Hindlimb muscle (tissue), 1 donor: Measurements from ENCODE around the gene DHRS12. TPM values are rescaled to one million over a fixed set of nuclear protein-coding genes. Genes with fewer than 3 reads are reported as not detected.

Source experiments
- DNase-seq: peaks from one replicate; pipeline ENCODE4 v3.0.0-alpha.2; 2013
- polyA plus RNA-seq: library from polyadenylated mRNA; unstranded; fragments of 120-200 nt; gene quantifications from one replicate; pipeline ENCODE4 v1.2.1, GENCODE V29; 2013; ENCODE audit not compliant: insufficient read length

The DHRS12 gene
- polyA plus RNA-seq, 1 donor, result 14.9 TPM

DNA sequence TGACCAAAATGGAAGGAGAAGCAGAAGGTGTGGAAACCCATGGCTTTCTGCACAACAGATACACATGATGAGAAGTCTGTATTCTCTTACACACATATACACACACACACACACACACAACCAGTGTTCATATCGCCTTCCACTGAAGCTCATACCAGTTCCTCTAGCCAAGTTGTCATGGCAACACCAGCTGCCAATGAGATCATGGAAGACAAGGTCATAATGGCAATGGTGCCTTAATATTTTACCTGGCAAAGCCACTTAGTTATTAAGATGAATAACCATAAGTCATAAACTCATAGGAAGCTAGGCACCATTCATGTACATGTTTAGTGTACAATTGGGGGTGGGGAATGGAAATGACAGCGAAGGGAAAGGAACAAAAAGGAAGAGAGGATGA lies 2.6 kb upstream of the DHRS12 start:
- DNase-seq, result no peak

DNA sequence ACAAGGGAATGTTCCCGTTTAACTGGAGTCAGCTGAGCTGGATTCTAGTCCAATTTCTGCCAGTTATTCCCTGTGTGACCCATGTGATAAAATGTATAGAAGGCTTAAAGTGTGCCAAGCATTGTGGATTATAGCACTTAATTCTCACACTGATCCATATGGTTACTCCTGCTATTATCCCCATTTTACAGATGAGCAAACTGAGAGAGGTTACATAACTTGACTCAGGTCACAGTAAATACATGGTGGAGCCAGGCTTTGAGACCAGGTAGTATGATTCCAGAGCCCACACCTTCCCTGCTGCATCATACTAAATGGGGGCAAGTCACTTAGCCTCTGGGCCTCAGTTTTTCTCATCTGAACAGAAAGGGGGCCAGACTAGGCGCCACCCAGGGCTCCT lies 2.0 kb upstream of the DHRS12 start:
- DNase-seq, result no peak

DNA sequence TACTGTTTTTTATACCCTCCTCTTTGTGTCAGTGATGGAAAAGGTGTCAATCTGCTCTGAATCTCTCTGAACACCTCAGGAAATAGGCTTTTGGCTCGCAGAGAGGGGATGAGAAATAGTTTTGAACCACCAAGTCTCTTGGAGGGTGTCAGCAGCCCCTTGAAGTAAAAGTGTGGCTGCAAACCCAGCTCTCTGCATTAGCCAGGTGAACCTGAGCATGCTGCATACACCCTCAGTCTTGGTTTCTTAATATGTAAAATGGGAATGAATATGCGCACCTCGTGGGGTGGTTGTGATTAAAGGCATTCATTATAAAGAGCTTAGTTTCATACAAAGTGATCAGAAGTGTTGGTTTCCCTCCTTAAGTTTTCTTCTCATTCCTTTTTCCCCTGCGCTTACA lies 1.4 kb upstream of the DHRS12 start:
- no peak for DNase-seq

DNA sequence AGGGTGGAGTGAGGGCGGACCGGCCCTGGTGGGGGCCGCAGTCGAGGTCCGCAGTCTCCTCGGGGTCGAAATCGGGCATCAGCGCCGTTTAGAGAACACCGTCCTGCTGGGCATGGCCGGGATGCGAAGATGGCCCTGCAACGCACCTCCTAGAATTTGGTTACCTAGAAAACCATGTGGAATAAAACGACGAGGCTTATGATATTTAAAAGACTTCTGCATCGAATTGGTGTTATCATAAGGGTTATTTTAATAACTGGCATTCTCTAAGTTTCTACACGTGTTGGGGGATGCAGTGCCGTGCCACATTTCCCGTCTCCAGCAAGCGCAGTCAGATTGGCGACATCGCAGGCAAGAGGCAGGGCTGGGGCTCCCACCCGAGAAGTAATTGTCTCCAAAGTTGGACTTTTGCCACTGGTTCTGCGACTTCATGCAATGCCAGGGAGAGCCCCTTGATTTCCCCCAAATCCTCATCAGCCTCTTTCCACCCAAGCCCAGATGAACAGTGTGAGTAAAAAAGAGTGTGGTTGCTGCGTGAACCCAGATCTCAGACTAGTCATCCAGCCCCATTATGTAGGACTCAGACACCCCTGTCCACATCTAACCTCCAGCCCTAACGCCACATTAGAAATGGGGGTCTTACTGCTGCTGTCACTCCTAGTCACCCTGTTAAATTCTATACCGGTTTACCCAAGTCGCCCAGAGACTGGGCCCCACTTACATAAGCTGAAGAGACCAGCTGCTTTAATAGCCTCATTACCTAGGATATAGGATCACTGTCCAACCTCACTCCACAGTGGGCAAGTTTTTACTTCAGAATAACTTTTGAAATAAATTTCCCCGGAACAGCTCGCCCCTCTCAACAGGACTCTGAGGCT lies 571 bp upstream of the DHRS12 start:
- peak; percentile 46 for DNase-seq

DNA sequence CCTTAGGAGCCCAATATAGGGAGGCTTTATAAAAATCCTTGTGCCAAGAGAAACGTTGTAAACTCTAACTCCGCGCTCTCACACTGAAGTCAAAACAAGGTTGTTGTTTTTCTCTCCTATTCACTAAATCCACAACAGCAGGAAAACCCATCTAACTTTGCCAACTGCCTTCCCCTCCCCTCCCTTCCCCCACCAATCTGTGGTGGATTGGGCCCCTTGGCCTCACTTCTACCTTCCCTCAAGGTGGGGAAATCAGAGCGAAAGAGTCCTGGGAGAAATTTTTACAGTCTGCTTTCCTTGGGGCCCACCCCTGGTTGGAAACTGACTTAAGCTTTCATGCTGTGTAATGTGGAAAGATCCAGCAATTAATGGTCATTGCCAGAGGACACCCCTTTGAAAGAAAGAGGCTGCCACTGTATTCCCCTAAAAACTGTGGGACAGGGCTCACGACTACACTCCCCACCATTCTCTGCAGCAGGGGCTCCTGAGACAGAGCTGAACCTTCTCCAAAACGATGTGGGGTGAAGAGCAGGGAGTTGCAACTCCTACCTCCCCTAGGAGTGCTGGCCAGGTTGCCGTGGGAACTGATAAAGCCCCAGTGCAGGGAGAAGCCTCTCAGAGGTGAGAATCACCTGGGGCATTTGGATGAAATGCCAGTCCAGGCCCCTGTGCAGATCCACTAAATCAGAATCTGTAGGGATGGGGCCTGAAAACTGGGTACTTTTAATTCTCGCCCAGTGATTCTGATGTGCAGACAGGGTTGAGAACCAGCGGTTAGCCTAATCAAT lies 1.1 kb downstream of the DHRS12 start:
- no peak for DNase-seq

DNA sequence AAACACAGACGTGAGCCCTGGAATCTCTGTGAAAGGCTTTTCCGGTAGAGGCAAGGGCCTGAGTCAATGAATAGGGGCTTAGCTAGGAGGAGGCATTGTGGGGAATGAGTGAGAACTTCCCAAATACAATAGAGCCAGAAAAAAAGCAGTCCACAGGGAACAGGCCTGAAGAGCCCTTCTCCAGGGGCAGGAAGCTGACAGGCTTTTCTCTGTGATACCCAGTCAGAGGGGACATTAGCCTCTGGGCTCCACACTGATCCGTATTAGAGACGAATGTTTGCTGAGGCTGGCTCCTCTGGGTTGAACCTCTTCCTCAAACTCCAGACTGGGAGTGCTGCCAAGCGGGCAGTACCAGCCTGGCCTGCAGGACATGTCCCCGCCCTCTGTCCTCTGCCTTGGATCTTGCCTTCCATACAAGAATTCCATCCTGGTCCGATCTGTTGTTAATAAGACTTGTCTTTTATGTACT lies 2.3 kb downstream of the DHRS12 start:
- DNase-seq, result no peak

DNA sequence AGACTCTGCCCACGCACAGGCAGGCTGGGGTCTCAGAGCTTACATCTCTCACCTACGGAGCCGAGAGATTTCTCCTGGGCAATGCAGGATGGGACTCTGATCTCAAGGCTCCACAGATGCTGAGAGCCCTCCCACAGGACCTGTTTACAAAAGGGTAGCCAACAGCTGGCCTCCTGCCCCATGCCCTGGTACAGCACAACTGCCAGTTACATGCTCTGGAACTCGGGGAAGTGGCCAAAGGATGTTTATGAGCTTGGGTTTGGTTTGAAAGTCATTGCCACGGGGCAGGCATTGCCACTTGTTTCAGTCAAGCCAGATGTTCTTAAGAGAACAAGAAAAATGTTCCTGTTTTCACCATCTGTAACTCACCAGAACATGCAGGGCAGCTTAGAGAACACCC lies 3.5 kb downstream of the DHRS12 start:
- DNase-seq, result no peak

DNA sequence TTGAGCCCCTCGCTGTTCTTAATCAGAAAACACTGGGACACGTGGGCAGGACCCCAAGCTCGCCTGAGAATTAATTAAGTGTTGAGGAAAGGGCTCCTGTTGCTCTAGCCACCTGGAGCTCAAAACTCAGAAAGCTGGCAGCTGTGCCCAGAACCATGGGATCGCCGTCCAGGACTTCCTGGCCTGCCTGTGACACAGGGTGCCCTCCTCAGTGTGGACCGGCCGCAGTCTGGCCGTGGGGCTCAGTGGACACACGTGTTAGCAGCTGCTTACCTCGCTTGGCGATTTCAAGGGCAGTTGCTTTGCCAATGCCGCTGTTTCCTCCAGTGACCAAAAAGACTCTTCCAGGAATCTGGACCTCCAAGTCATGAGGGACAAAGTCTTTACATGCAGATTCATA lies 4.7 kb downstream of the DHRS12 start:
- no peak for DNase-seq

DNA sequence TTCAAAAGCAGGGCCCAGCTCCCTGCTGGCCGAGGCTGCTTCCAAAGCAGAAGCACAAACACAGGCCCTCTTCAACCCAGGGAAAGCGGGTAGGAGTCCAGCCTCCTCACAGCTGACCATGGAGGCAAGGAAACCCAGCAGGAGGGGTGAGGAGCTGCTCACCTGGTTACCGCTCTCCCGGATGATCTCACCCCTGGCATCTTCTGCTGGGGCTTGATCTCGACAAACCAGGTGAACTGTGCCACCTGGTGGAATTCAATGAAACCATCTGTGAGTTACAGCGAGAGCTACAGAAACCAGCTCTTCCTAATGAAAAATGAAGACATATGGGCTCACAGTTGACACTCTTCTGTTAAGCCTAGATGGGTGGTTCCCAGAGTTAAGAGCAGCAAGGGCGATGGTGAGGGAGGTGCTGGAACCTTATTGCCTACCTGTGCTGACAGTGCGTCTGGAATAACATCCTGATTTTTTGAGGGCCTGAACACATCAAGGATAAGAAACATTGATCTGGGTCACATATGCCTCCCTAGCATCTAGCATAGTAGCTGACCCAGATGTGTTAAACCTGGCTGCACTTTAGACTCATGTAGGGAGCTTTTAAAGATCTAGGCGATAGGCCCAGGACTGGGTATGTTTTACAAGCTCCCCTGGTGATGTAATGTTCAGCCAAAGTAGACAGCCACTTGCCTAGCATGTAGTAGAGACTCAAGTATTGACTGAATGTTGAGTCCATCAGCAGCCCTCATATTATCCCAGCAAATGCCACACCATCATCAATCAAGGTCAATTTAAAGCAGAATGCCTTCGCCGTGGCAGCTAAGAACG lies 6.1 kb downstream of the DHRS12 start:
- DNase-seq, result peak; percentile 71

DNA sequence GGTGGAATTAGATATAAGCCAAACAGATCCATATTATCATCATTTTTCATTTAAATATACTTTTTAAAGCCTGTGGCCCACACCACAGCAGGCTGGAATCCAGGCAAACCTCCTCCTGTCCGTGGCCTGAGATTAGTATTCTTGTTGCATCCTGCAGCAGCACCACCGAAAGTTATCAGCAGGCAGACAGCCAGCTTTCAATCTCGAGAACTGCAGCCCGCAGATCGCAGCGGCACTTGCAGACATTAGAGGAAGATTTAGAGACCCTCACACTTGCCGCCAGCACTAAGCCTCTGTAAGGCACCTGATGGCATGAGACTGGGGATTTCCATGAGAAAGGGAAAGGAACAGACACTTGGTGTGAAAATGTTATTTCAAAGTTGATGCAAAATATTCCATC lies 7.4 kb downstream of the DHRS12 start:
- DNase-seq, result no peak

DNA sequence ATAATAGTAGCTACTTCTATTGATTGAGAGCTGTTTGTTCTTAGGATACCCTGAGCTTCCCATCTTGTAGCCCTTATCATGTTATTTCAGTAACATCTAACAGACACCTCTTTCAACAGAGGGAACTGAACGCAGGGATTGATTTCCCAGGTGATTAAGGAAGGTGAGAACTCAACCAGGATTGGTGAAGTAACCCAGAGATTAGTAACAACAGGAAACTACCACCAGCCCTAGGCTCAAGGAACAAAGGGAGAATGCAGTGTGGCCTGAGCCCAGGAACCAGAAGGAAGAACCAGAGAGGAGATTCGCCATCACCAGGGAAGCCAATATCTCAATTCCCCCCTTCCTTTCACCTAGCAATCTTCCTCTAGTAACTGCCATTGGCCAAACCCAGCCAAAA lies 8.5 kb downstream of the DHRS12 start:
- DNase-seq, result no peak

DNA sequence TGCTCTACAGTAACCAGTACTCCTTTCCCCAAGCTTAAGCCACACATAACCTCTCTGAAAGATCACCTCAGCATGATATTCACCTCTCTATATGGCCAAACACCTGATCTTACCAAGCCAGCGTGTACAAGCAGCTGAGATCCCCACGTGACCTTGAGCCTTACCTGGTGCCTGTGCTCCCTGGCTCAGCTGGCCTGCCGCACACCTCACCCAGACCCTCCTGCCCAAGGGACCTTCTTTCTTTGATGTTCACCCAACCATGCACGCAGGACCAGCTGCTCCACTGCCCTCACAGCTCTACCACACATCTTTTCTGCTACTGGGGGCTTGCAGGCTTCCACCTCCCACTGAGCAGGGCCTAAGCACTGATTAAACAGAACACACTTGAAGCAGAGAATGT lies 9.0 kb downstream of the DHRS12 start:
- no peak for DNase-seq

DNA sequence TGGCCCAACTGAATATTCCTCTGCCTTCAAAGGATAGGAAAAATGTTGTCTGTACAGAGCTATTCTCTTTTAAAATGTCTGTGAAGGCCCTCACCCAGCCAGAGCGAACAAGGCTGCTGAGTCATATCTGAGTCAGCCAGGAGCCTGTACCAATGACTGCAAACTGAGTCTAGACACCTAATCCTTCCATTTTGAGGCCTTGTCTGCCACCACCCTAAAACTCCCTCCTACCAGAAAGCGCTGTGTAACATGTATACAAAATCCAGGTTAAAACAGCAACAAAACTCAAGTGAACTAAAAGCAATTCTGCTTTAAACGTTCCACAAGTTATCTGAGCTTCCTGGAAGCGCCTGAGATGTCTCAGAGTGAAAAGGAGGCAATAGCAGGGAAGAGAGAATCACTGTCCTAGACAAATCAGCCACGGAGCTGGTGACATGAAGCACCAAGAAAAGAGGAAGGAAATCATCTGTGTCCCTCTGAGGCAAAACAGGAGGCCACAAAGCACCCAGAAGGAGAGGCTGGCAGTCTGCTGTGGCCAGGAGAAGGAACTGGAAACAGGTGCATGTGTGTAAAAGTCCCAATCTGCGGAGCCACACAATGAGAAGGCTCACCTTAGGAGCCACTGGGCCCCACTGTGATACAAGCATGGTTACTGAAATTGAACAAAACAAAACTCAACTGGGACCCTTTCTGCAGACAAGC lies 10.2 kb downstream of the DHRS12 start:
- no peak for DNase-seq

DNA sequence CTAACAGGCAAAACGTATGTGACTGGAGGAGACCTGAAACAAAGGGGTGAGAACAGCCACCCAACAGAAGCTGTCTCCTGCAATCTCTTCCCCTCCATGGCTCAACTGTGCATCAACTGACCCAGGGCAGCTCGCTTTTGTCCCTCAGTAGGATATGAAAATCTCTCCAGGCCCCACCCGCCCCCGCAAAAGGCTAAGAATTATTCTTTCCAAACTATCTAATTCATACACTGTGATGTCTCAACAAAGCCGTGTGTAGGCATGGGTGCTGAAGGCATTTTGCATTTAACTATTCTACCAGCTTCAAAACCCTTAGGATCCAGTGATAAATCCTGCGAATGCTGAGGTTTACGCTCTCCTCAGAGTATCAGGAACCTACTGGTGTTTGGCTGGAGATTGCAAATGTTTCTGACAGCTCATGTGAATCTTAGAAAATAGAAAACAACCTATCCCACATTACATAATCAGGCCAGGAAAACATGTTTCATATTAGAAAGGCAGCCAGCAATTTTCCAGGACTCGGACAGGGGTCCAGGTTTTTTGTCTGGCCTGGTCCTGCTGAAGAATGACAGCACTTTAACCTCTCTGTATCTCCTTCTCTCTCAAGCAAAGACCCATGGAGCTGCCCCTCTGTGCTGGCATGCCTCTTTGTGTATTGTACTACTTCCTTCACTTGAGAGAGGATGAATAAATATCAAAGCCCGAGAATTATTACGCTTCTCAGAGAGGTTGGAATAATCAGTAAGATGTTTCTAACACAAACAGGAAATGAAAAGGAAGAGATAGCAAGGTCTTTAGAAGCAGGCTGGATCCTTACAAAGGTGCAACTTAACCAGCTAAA lies 17.3 kb downstream of the DHRS12 start:
- peak; percentile 51 for DNase-seq

DNA sequence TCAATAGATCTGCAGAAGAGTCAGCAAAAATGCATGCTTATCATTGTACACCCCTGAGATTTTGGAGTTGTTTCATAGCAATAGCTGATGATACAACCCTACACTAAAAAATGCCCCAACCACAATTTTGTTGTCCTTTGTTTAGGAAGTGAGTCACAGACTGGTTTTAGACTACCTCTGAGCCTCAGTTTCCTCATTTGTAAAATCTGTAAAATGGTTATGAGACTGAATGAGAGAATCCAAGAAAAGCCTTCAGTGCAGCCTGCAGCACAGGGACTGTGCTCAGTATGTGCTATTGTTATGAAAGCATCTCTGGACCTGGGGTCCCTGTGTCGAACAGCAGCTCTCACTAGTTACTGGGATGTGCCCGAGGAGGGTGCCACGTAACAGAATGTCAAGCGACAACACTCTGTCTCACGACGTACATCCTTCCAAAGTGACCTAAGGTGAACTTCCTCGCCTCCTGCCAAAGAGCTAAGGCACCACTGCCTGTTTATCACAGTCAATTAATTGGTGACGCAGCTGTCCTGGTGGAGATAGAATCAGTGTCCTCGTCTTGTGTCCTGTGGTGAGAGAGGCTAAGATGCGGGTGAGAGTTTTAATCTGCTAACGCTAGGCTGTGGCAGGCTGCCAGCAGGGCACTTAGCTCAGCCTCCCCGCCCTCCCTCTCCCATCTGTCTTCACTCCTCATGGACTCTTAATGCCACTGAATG lies 18.1 kb downstream of the DHRS12 start:
- DNase-seq, result no peak

DNA sequence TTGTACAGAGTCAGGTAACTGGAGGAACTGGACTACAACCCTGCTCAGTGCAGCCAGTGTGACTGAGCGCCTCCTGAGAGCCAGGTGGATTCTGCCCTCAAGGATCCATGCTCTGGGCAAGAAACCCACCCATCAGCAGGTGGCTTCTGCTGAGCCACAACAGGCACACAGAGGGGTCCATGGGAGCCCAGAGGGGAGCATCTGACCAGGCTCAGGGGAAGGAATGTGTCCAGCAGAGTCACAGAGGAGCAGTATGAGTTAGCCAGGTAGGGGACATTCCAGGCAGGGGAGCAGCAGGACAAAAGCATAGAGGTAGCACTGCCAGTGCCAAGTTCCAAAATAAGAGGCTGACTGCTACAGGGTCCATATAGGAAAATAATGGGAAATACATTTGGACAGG lies 19.9 kb downstream of the DHRS12 start:
- no peak for DNase-seq

DNA sequence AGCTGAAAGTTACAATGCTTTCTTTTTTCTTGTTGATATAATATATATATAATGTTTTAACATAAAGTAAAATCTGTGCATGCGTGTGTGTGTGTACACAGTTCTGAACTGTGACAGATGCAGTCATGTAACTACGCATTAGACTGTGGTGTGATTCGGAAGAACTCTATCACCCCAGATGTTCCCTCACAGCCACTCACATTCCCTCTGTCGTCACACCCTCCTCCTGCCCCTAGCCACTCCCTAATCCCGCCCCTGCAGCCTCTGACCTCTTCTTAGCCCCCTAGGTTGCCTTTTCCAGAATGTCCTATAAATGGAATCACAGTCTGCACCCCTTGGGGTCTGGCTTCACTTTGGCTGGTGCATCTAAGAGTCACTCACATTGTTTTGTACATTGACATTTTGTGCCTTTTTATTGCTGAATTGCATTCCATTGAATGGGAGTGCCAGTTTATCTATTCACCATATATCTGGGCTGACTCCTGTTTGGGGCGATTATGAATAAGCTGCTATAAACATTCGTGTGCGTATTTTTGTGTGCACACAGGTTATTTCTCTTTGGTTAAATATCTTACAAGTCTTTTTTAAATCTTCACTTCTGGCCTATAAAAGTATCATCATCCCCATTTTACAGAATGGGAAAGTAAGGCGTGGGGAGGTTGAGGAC lies 20.4 kb downstream of the DHRS12 start:
- DNase-seq, result no peak

DNA sequence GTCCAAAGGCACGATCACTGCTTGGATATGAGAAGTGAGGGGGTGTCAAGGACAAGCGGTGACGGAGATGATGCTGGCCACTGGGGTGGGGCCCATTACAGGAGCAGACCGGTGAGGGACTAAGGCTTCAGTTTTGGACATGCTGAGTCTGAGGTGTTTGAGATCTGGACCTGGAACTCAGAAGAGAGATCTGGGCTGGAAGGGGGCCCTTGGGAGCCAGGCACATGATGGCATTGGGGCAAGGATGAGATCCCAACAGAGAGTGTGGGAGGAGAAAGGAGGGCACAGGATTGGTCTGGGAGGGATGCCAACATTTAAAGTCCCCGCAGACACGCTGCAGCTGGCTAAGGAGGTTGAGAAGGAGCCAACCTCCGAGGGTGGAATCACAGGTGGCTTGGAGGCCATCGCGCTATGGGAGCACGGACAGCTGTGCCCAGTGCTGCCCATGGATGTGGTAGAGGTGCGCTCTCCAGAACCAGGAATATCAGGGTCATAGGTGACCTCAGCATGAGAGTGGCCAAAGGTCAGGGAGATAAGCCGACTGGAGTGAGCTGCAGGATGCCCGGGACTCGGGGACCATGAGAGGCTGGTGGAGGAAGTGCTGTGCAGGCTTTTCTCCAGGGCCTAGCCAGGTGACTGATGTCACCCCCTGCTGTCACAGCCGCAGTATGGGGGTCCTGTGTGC lies 21.8 kb downstream of the DHRS12 start:
- DNase-seq, result no peak

DNA sequence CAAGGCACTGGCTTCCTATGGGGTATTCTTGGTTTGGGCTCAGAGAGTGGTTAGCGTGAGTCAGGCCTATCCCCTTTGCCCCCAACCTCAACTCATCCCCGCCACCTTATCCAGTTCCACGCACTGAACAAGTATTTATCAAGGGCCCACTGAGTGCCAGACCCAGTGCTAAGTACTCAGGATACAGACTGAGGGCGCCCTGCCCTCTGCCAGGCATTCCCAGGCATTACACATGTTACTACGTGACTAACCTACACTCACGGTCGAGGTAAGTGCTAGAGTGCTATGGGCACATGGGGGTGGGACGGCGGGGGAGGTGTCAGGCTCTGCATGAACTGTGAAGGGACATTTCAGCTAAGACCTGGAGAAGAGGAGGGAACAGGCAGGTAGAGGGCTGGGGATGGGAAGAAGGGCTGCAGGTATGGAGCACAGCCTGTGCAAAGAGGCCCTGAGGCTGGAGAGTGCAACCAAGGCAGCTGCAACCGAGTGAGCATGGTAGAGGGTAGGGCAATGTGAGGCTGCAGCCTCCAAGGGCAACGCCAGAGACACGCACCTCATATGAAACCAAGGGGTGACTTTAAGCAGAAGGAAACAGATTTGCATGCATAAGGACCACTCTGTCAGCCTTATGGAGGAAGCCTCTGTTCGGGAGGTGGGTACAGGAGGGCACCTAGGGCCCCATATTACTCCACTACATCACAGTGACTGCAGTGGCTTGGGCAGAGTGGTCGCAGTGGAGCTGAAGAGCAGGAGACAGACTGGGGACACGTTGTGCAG lies 22.5 kb downstream of the DHRS12 start:
- DNase-seq, result no peak
